Left ventricle myocardium inferior (tissue), 1 donor: Measurements from ENCODE around the gene RAB7B. TPM values are rescaled to one million over a fixed set of nuclear protein-coding genes. Genes with fewer than 3 reads are reported as not detected.

Source experiments
- DNase-seq: peaks from one replicate; pipeline ENCODE4 v3.0.0-alpha.2; 2020
- H3K27ac ChIP-seq: fragments of 200-600 bp; replicated peaks from 2 replicates; pipeline ENCODE4 v1.8.0; 2021
- H3K27me3 ChIP-seq: fragments of 200-600 bp; 2 replicates; pipeline ENCODE4 v1.8.0; 2021; ENCODE audit warnings: low read depth
- H3K36me3 ChIP-seq: fragments of 200-600 bp; 2 replicates; pipeline ENCODE4 v1.8.0; 2021
- H3K4me1 ChIP-seq: fragments of 200-600 bp; 2 replicates; pipeline ENCODE4 v1.8.0; 2021
- H3K4me3 ChIP-seq: fragments of 200-600 bp; 2 replicates; pipeline ENCODE4 v1.8.0; 2021; ENCODE audit warnings: mild to moderate bottlenecking, moderate library complexity
- H3K9me3 ChIP-seq: fragments of 200-600 bp; replicated peaks from 2 replicates; pipeline ENCODE4 v1.8.0; 2021
- intact Hi-C: fragments of 100-400 bp; cut with micrococcal nuclease; formaldehyde crosslinking; loops from one replicate; pipeline ENCODE4 v1.11.0; 2022
- total RNA-seq: library from RNA; stranded (reverse); fragmentation: NEBNext Ultra II Directional; extraction: Animal tissue kit (Norgen Biotek cat#: 25700); gene quantifications from one replicate; pipeline ENCODE4 v1.2.1, GENCODE V29; 2021
- TF ChIP-seq, protein P1 (sequence below): fragments of 200-600 bp; IDR thresholded peaks from 2 replicates; pipeline ENCODE4 v1.8.0; 2021; ENCODE audit warnings: antibody characterized with exemption, mild to moderate bottlenecking, borderline replicate concordance
- donor health status: DM: no; HTN: yes; CAD: no; lungs with severe emphysema.

Gene RAB7B
- total RNA-seq, 1 donor from 2014 or later: 1.4 TPM

DNA sequence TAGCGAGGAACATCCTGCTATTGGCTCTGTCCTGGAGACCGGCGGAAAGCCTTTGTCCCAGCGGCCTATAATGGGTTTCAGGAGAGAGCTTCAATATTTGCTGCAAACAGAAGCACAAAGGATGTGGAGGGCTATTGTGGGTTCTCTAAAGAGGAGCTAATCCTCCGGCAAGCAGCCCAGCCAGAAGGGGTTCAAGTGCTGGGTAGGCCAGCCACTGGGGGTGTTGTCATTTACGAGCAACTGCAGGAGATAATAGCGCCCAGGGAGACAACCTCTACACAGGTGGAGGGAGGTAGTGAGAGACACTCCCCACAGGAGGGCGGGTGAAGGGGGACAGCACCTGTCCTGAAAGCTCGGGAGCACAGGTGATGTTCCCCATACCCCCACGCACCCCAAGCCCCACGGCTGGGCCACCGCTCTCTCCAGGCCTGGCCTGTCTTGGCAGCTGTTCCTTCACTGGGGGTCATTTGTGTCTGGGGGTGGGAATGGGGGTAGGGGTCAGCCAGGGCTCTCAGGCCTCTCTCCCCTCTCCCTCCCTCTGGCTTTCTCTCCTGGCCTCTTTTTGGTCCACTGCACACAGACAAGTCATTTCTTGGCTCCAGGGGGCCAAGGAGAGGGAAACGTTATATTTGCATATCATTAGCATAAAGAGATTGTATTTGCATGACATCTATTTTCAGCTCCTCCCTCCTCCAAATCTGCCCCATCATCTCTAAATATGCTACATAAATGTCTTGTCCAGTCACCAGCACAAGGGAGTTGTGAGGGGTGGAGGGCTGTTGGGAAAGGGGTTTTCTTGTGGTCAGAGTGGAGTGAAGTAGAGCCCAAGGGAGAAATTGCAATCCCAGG, 37.9 kb downstream of the RAB7B start:
- no peak overlapping the region for H3K4me3 ChIP-seq
- no peaks in the 10 kb centered on the region for H3K36me3 ChIP-seq
- no peak overlapping the region for H3K27ac ChIP-seq
- TF ChIP-seq, protein P1, sequence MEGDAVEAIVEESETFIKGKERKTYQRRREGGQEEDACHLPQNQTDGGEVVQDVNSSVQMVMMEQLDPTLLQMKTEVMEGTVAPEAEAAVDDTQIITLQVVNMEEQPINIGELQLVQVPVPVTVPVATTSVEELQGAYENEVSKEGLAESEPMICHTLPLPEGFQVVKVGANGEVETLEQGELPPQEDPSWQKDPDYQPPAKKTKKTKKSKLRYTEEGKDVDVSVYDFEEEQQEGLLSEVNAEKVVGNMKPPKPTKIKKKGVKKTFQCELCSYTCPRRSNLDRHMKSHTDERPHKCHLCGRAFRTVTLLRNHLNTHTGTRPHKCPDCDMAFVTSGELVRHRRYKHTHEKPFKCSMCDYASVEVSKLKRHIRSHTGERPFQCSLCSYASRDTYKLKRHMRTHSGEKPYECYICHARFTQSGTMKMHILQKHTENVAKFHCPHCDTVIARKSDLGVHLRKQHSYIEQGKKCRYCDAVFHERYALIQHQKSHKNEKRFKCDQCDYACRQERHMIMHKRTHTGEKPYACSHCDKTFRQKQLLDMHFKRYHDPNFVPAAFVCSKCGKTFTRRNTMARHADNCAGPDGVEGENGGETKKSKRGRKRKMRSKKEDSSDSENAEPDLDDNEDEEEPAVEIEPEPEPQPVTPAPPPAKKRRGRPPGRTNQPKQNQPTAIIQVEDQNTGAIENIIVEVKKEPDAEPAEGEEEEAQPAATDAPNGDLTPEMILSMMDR: no peak
- H3K9me3 ChIP-seq: no peaks in the 10 kb centered on the region
- H3K27me3 ChIP-seq: no peaks in the 10 kb centered on the region
- no peak for DNase-seq
- intact Hi-C loops: loop anchor here (5.0 kb wide), 1 partner anchor 168 kb away; no protein-coding TSS in a partner anchor
- H3K4me1 ChIP-seq: peaks cover 19% of the 10 kb centered on the region

DNA sequence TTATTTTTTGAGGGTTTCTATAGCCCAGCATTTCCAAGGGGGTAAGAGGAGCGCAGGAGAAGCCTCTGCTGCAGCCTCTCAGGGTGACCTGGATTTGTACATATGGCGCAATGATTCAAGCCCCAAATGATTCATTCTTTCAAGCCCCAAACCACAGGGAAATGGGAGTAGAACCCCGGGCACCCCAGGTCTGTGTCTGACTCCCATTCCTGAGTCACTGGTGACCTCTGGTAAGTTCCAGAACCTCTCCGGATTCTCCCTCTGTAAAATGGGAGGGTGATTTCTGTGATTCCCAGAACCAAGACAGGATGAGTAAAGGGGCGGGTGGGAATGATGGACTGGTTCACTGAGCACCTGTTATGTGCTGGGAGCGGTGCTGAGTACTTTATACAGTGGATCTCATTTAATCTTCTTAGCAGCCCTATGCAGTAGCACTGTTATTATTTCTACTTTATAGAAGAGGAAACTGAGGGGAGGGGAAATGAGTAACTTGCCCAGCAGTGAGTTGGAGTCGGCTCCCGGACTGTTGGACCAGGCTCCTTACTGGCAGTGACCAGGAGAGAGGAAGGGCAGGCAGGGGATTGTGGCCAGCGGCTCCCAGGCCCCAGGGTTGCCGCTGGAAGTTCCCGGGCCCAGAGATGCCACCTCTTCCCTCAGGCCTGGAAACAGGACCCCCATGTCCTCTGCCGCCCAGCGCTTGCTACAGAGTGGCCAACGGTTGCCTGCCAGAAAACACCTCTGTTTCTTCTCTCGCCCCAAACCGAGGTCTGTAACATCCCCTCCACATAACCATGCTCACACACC, 39.6 kb downstream of the RAB7B start:
- no peak for DNase-seq
- Histone ChIP-seq H3K36me3 (no peaks in the 10 kb centered on the region), H3K27me3 (peaks cover 3% of the 10 kb centered on the region), H3K4me1 (peaks cover 19% of the 10 kb centered on the region), H3K9me3 (no peaks in the 10 kb centered on the region), H3K4me3 (no peak overlapping the region), H3K27ac (no peak overlapping the region)
- intact Hi-C loops: no loop called here
- TF ChIP-seq, protein P1: no peak

DNA sequence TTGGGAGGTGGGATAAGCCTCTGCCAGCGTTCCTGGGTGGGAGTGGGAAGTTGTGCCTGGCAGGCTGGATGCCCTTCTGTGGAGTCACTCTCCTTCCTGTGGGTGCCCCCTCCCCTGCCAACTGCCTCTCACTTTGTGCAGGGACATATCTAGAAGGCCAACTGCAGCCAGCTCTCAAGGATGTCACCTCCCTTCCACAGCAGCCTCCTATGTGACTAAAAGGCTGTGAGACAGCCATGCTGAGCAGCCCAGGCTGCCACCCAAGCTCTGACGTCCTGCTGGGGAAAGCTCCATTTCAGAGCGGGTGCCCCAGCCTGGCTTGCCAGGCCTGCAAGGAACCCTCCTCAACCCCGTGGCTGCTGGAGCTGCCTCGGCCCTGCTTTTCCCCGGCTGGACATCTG, 40.4 kb downstream of the RAB7B start:
- intact Hi-C loops: no loop called here
- Histone ChIP-seq H3K27me3 (peaks cover 4% of the 10 kb centered on the region), H3K4me1 (peaks cover 19% of the 10 kb centered on the region), H3K27ac (no peak overlapping the region), H3K36me3 (no peaks in the 10 kb centered on the region), H3K9me3 (no peaks in the 10 kb centered on the region), H3K4me3 (no peak overlapping the region)
- DNase-seq: no peak
- TF ChIP-seq, protein P1: no peak

DNA sequence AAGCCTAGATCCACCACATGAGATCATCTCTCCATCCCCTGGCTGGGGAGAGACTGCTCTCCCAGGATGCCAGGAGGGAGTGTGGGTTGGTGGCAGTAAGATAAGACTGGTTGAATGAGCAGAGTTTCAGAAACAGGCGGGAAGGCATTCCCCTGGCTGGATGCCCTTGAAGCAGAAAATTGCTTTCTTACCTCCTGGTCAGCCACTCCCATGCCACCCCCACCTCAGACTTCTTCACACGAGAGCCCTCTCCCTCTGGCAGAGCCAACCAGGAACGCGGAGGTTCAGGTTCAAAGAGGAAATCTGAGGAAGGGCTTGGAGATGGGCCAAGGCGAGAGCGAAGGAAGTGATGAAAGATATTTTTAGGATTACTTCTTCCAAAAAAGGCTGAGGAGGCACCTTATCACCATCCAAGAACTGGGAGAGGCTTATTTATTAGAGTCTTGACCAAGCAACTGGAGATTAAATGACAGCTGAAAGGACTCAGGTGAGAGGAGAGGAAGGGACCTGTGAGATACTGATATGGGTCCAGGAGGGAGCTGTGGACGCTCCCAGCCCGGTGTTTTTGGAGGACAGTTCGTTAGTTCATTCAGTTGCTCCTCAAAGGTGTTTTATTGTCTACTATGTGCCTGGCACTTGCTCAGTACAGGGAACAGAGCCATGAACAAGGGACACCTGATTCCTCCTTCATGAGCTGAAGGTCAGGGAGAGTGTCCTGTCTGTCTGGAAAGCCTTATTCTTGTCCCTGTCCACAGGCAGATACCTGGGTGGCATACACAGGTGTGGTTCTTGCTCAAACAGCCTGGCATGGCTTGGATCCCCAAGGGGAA, 41.0 kb downstream of the RAB7B start:
- Histone ChIP-seq H3K27ac (no peak overlapping the region), H3K4me1 (peaks cover 19% of the 10 kb centered on the region), H3K27me3 (peaks cover 5% of the 10 kb centered on the region), H3K9me3 (no peaks in the 10 kb centered on the region), H3K36me3 (no peaks in the 10 kb centered on the region), H3K4me3 (no peak overlapping the region)
- DNase-seq: no peak
- intact Hi-C loops: no loop called here
- TF ChIP-seq, protein P1: no peak

DNA sequence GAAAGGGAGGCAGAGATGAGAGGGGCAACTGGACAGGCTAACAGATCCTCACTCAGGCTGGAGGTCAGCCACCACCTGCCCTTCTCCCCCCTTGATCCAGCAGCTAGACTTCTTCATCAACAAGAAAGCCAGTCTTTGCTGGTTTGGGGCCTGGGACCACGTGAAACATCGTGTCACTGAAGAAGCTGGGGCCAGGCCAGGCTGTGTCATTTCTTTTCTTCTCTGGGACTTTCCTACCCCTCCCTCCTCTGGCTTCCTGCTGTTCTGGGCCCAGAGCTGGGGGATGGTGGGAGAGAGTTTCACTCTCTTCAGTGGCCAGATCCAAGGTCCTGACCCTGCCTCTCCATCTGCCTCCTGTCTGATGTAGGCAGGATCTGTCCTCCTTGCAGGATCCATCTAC, 41.8 kb downstream of the RAB7B start:
- intact Hi-C loops: no loop called here
- H3K27me3 ChIP-seq: peaks cover 13% of the 10 kb centered on the region
- no peak for DNase-seq
- TF ChIP-seq, protein P1: no peak
- H3K9me3 ChIP-seq: no peaks in the 10 kb centered on the region
- H3K4me1 ChIP-seq: peaks cover 19% of the 10 kb centered on the region
- no peak overlapping the region for H3K4me3 ChIP-seq
- no peaks in the 10 kb centered on the region for H3K36me3 ChIP-seq
- H3K27ac ChIP-seq: no peak overlapping the region
